GM10248 (cell line): ENCODE data around the gene PTPRZ1.

Source experiments
- CTCF ChIA-PET: fragments of 300-600 bp; sonication (Branson Sonifier 250); formaldehyde crosslinking; extraction: SDS; loops from one replicate; lab custom pipeline; 2021; ENCODE audit warnings: antibody characterized with exemption; lab: Yijun Ruan, JAX
- POLR2A ChIA-PET: fragments of 350-650 bp; sonication (Branson Sonifier 250); formaldehyde crosslinking; extraction: SDS; loops from one replicate; lab custom pipeline; 2020; ENCODE audit warnings: antibody characterized with exemption; lab: Yijun Ruan, JAX
- DNase-seq: peaks from one replicate; pipeline ENCODE4 v3.0.0; 2012; ENCODE audit errors: extremely low spot score
- CTCF ChIP-seq: IDR thresholded peaks from 2 replicates; pipeline ENCODE4 v1.5.1; 2012; ENCODE audit warnings: mild to moderate bottlenecking, low read depth; ENCODE audit errors: extremely low read depth, missing control alignments, control extremely low read depth

PTPRZ1 gene

DNA sequence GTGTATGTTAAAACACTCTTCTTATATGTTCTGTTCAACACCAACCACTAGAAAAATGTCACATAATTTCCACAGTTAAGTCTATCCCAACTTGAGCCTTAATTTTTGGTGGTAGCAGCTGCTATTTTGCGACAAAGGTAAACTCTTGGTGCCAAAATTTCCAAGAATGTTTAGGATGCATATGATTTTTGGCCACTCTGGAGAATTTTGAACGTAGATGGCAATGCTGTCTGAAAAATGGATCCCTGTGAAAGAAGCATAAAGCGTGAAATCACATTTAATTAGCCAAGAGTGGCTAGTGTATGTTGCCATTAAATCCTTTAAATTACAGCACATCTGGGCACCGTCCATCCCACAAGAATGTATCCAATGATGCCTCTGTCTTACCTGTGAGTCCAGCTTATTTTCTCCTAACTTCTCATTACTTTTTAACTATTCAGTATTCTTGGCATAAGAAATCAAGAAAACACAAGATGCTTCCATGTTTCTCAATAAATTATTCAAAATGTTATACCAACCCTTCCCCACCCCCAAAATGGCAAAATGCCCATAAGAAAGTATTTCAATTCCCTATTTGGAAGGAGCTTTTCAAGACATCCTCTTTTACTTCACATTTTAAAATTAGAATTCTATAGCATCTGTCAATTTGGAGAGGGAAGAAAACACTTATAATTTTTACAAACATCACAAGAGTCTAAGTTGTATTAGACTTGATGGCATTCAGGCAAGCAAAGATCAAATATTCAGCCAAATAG lies 12.4 kb downstream of the PTPRZ1 start:
- ChIA-PET CTCF (no interaction called here), POLR2A (no interaction called here)
- DNase-seq = no peak
- TF ChIP-seq CTCF = no peak

DNA sequence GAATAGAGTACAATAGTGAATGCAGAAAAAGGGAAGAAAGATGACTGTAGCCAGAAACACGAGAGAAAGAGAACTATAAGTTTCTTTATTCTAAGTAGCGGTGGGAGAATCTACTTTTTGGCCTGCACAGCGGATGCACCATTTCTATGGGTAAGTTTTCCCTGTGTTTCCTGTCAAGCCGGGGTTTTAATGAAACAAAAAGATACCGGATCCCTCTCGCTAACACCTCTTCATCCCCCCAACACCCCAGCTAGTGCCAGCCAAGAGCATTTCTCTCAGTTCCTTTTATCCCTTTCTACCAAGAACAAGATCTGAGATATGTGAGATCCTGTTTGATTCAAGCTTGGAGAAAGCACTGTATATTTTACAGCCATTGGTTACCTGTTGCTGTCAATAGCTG lies 14.7 kb downstream of the PTPRZ1 start:
- TF ChIP-seq CTCF = no peak
- ChIA-PET POLR2A (no interaction called here), CTCF (no interaction called here)
- no peak for DNase-seq

DNA sequence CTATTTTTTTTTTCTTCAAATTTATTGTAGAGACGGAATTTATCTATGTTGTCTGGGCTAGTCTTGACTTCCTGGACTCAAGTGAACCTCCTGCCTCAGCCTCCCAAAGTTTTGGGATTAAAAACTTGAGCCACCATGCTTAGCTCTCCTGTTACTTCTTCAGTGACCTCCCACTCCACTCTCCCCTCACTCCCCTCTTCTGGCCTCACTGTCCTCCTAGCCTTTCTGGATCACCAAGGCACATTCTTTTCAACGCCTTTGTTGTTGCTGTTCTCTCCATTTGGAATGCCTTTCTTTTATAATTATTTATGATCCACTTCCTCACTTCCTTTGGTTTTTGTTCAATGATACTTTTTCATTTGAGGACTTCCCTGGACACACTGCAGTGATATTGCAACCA lies 17.9 kb downstream of the PTPRZ1 start:
- POLR2A ChIA-PET = no interaction called here
- CTCF ChIA-PET = interaction anchor here (0.9 to 1.0 kb wide), 2 partner anchors 9 to 15 kb away, joined by 3 read pairs; no protein-coding TSS in a partner anchor
- DNase-seq = no peak
- TF ChIP-seq CTCF = no peak

- ChIA-PET CTCF (no interaction called here), POLR2A (no interaction called here)
- DNase-seq = no peak
- TF ChIP-seq CTCF = no peak
These were observed 18.8 kb downstream of the PTPRZ1 start for GRCh38 chr7:121891731-121892130.

- DNase-seq = peak; percentile 4
- CTCF ChIA-PET = no interaction called here
- TF ChIP-seq CTCF = no peak
- POLR2A ChIA-PET = no interaction called here
These were observed 28.1 kb downstream of the PTPRZ1 start for GRCh38 chr7:121901026-121901425.

DNA sequence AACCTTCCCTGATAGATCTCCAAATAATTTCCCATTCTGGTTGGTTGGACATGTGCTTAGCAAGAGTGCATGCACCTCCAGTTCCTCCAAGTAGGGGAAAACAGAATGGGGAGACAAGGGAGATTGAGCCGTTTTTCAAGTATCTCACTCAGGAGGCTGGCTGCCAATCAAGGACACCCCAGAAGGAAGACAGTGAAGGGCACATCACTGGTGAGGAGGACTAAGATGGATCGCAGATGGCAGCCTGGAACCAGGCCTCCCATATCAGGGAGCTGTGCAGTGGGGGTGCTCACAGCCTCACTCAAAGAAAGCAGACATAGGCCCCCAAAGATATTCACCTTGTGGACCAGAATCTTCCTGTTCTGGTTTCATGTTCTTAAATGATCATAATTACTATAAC lies 31.2 kb downstream of the PTPRZ1 start:
- POLR2A ChIA-PET = no interaction called here
- CTCF ChIA-PET = no interaction called here
- TF ChIP-seq CTCF = no peak
- DNase-seq = no peak
